ENCODE measurements around the gene METTL25B. TPM values are rescaled to one million over a fixed set of nuclear protein-coding genes. Genes with fewer than 3 reads are reported as not detected.
A peak's percentile ranks its signal among the peaks of the same experiment; 100 is the strongest.

Gene METTL25B
- total and polyA plus RNA-seq, 2 of the 4 experiments (the other 2 are of a cell fraction), result 2.3 to 10.1 TPM

GRCh38 chr1:156751757-156752481 is 23.6 kb downstream of the METTL25B start:
- 0 out of 2 replicates have a peak, but pooled peaks cover 12% of the 10 kb centered on the region for H3K9me1 ChIP-seq (ENCODE audit: insufficient read depth, low read length)
- H2BK120ac ChIP-seq (ENCODE audit: low read depth, low read length), result peak overlapping the region; percentile 58
- peak overlapping the region; percentile 95 for H2AFZ ChIP-seq (replicated peaks; ENCODE audit: low read length, poor library complexity)
- peak overlapping the region; percentile 91 for H3K9ac ChIP-seq (ENCODE audit: low read depth, low read length)
- H2AK5ac ChIP-seq (ENCODE audit: low read depth, low read length), result peak overlapping the region; percentile 49
- H3K4me3 ChIP-seq (ENCODE audit: insufficient read depth, low read depth, low read length), result peak overlapping the region; percentile 86
- peak overlapping the region; percentile 86 for H4K91ac ChIP-seq (ENCODE audit: insufficient read depth, low read depth, low read length)
- TSS peak; percentile 62 for BruUV-seq (replicated peaks)
- H3K36me3 ChIP-seq (ENCODE audit: control insufficient read depth, insufficient read depth, low read length), result no peaks in the 10 kb centered on the region
- no peaks in the 10 kb centered on the region for H3K27me3 ChIP-seq (ENCODE audit: control insufficient read depth, insufficient read depth, low read length)
- DNase-seq (peak; percentile 95), ATAC-seq (ENCODE audit: low read depth) (peak; percentile 74)
- H3K14ac ChIP-seq (replicated peaks; ENCODE audit: low read depth, low read length), result peak overlapping the region; percentile 92
- H3K4me2 ChIP-seq (ENCODE audit: low read depth, low read length), result peak overlapping the region; percentile 90
- intact Hi-C loops (cut with micrococcal nuclease), result loop anchor here (2.0 kb wide), 1 partner anchor 15 kb away; the partner anchor contains the start of gene PRCC
- no peaks in the 10 kb centered on the region for H4K20me1 ChIP-seq (ENCODE audit: insufficient read depth, low read length)
- WGBS, 2 experiments (ENCODE audit: extremely low coverage in 2 of 2, insufficient read length in 1 of 2), result 0% methylated on average over 26 of the region's 68 CpGs; no CpG with 5 or more reads in 1 of the 2 experiments
- peak overlapping the region; percentile 79 for H3K56ac ChIP-seq (ENCODE audit: extremely low read depth, insufficient read depth, low read length)
- H4K8ac ChIP-seq (ENCODE audit: low read depth in 2 of 2, low read length in 2 of 2), result peak overlapping the region; percentile 90 to 95
- H4K5ac ChIP-seq (ENCODE audit: low read depth, low read length), result peak overlapping the region; percentile 77
- H2BK20ac ChIP-seq (ENCODE audit: low read depth, low read length), result no peak overlapping the region
- peak overlapping the region; percentile 95 for H3K27ac ChIP-seq (ENCODE audit: insufficient read depth, low read length)
- peak overlapping the region; percentile 77 for H2BK5ac ChIP-seq (ENCODE audit: low read depth, low read length, poor library complexity, severe bottlenecking)
- no peaks in the 10 kb centered on the region for H3K9me3 ChIP-seq (ENCODE audit: control insufficient read depth, insufficient read depth, low read length)
- peak overlapping the region; percentile 78 for H3K23ac ChIP-seq (ENCODE audit: low read depth, low read length)
- H2BK15ac ChIP-seq (ENCODE audit: low read depth, low read length), result peak overlapping the region; percentile 39; the same call in 1 of the 3 replicates
- peaks cover 10 to 50% of the 10 kb centered on the region in 2 experiments for H3K79me1 ChIP-seq (ENCODE audit: low read depth in 1 of 2, low read length in 2 of 2)
- in situ Hi-C loops (cut with MboI; ENCODE audit: low sequenced_read_pairs), result no loop called here
- peaks cover 31% of the 10 kb centered on the region for H3K4me1 ChIP-seq (ENCODE audit: control insufficient read depth, insufficient read depth, low read length)
- peak overlapping the region; percentile 97 for H2AK9ac ChIP-seq (replicated peaks; ENCODE audit: low read depth, low read length, poor library complexity)
- dilution Hi-C loops (cut with HindIII; ENCODE audit: low sequenced_read_pairs, unreplicated experiment), result no loop called here
- H3K4ac ChIP-seq (ENCODE audit: low read depth, low read length), result peak overlapping the region; percentile 95
- ChIA-PET CTCF (interaction anchor here (1.3 kb wide), 1 partner anchor 46 kb away, joined by 4 read pairs; the partner anchor contains the start of gene CRABP2), POLR2A (ENCODE audit: unreplicated experiment) (interaction anchor here (1.2 kb wide), 1 partner anchor 15 kb away, joined by 7 read pairs; the partner anchor contains the start of gene PRCC)
- peak overlapping the region; percentile 58 for H3K18ac ChIP-seq (ENCODE audit: low read depth, low read length)
- TF ChIP-seq CEBPB (IDR thresholded peaks at IDR 0.05; ENCODE audit: low read depth, low read length) (no peak), RCOR1 (IDR thresholded peaks at IDR 0.05; ENCODE audit: insufficient replicate concordance, low read length) (no peak), ELK1 (IDR thresholded peaks at IDR 0.05; ENCODE audit: borderline replicate concordance, low read depth, low read length) (no peak), RAD21 (IDR thresholded peaks at IDR 0.05; ENCODE audit: low read length) (no peak), USF2 (IDR thresholded peaks at IDR 0.05; ENCODE audit: low read depth, low read length) (peak; percentile 76), NFE2L2 (IDR thresholded peaks at IDR 0.05; ENCODE audit: low read depth, low read length) (no peak), MAZ (IDR thresholded peaks at IDR 0.05; ENCODE audit: borderline replicate concordance, low read depth, low read length) (peak; percentile 100), CHD1 (IDR thresholded peaks at IDR 0.05; ENCODE audit: low read depth, low read length) (no peak), CTCF (conservative IDR thresholded peaks at IDR 0.05; ENCODE audit: low read depth, low read length) (peak; percentile 6; the same call in 1 of the 2 replicates), BHLHE40 (IDR thresholded peaks at IDR 0.05; ENCODE audit: low read depth, low read length) (peak; percentile 77), RFX5 (IDR thresholded peaks at IDR 0.05; ENCODE audit: low read depth, low read length) (no peak), SMC3 (IDR thresholded peaks at IDR 0.05; ENCODE audit: low read depth, low read length) (no peak), FOS (IDR thresholded peaks at IDR 0.05; ENCODE audit: low read depth, low read length) (no peak)

All from IMR-90 (cell line).